Liver (tissue), 9 donors: ENCODE data around the gene IQCK. TPM values are rescaled to one million over a fixed set of nuclear protein-coding genes. Genes with fewer than 3 reads are reported as not detected.

Experiments
- DNase-seq: peaks from one replicate; pipeline ENCODE4 v3.0.0-alpha.2; 2017; ENCODE audit warnings: low spot score
- H3K27ac ChIP-seq, 2 donors: one replicate each; pipeline ENCODE4 v1.7.0; 2013; ENCODE audit warnings: inconsistent platforms in 2 of 2, low read length in 2 of 2, control low read depth in 1 of 2, low read depth in 1 of 2, mild to moderate bottlenecking in 1 of 2
- H3K27me3 ChIP-seq, 4 donors: one replicate each; pipeline versions ENCODE4 v1.6.1 to v1.7.0; 2013; ENCODE audit warnings: low read length in 3 of 4, inconsistent platforms in 1 of 4, mild to moderate bottlenecking in 1 of 4, moderate library complexity in 1 of 4; ENCODE audit not compliant: control insufficient read depth in 4 of 4, insufficient read depth in 4 of 4
- H3K36me3 ChIP-seq, 4 donors: one replicate each; pipeline versions ENCODE4 v1.6.1 to v1.7.0; 2013; ENCODE audit warnings: low read length in 3 of 4, mild to moderate bottlenecking in 3 of 4, low read depth in 1 of 4, moderate library complexity in 1 of 4; ENCODE audit not compliant: control insufficient read depth in 4 of 4, insufficient read depth in 3 of 4
- H3K4me1 ChIP-seq, 4 donors: one replicate each; pipeline versions ENCODE4 v1.6.1 to v1.7.0; 2013; ENCODE audit warnings: low read length in 3 of 4, mild to moderate bottlenecking in 3 of 4, moderate library complexity in 1 of 4; ENCODE audit not compliant: control insufficient read depth in 4 of 4, insufficient read depth in 4 of 4
- H3K4me3 ChIP-seq, 3 donors: one replicate each; pipeline versions ENCODE4 v1.6.1 to v1.7.0; 2013; ENCODE audit warnings: low read length in 3 of 3, control low read depth in 1 of 3, low read depth in 1 of 3, mild to moderate bottlenecking in 1 of 3
- H3K9ac ChIP-seq, 2 donors: one replicate each; pipeline ENCODE4 v1.7.0; 2013; ENCODE audit warnings: low read length in 2 of 2, mild to moderate bottlenecking in 2 of 2, moderate library complexity in 2 of 2, control low read depth in 1 of 2, low read depth in 1 of 2
- H3K9me3 ChIP-seq, 4 donors: one replicate each; pipeline versions ENCODE4 v1.6.1 to v1.7.0; 2013; ENCODE audit warnings: low read length in 3 of 4; ENCODE audit not compliant: control insufficient read depth in 4 of 4
- ATF3 ChIP-seq: IDR thresholded peaks from 2 replicates; pipeline ENCODE4 v1.6.1; 2016; ENCODE audit warnings: antibody characterized with exemption
- CTCF ChIP-seq: fragments of 150-350 bp; IDR thresholded peaks from 2 replicates; pipeline ENCODE4 v1.5.1; 2017; ENCODE audit warnings: improper control_type of control experiment, low read depth, low read length; ENCODE audit not compliant: missing input control
- EGR1 ChIP-seq, 2 donors: IDR thresholded peaks; 2 replicates each; pipeline ENCODE4 v1.6.1; 2016 to 2018; ENCODE audit warnings: antibody characterized with exemption in 2 of 2, low read depth in 2 of 2
- FOXA1 ChIP-seq: IDR thresholded peaks from 2 replicates; pipeline ENCODE4 v1.6.1; 2016; ENCODE audit warnings: antibody characterized with exemption
- FOXA2 ChIP-seq: IDR thresholded peaks from 2 replicates; pipeline ENCODE4 v1.6.1; 2016; ENCODE audit warnings: antibody characterized with exemption
- GABPA ChIP-seq, 2 donors: IDR thresholded peaks in 1 of 2; conservative IDR thresholded peaks in 1 of 2; 2 replicates each; pipeline ENCODE4 v1.6.1; 2016; ENCODE audit warnings: antibody characterized with exemption in 2 of 2, mild to moderate bottlenecking in 1 of 2, moderate library complexity in 1 of 2
- HNF4A ChIP-seq, 2 donors: conservative IDR thresholded peaks; 2 replicates each; pipeline ENCODE4 v1.6.1; 2016; ENCODE audit warnings: antibody characterized with exemption in 2 of 2, mild to moderate bottlenecking in 2 of 2
- HNF4G ChIP-seq: IDR thresholded peaks from 2 replicates; pipeline ENCODE4 v1.6.1; 2016; ENCODE audit warnings: antibody characterized with exemption
- JUND ChIP-seq, 2 donors: IDR thresholded peaks; 2 replicates each; pipeline ENCODE4 v1.6.1; 2016; ENCODE audit warnings: antibody characterized with exemption in 2 of 2
- NR2F2 ChIP-seq: IDR thresholded peaks from 2 replicates; pipeline ENCODE4 v1.6.1; 2016; ENCODE audit warnings: antibody characterized with exemption
- RAD21 ChIP-seq, 2 donors: IDR thresholded peaks; 2 replicates each; pipeline ENCODE4 v1.6.1; 2016; ENCODE audit warnings: antibody characterized with exemption in 2 of 2, mild to moderate bottlenecking in 2 of 2
- REST ChIP-seq: IDR thresholded peaks from 2 replicates; pipeline ENCODE4 v1.6.1; 2016; ENCODE audit warnings: antibody characterized with exemption, mild to moderate bottlenecking
- RXRA ChIP-seq, 2 donors: IDR thresholded peaks; 2 replicates each; pipeline ENCODE4 v1.6.1; 2017 to 2018; ENCODE audit warnings: antibody characterized with exemption in 2 of 2, mild to moderate bottlenecking in 1 of 2
- YY1 ChIP-seq: IDR thresholded peaks from 2 replicates; pipeline ENCODE4 v1.6.1; 2016; ENCODE audit warnings: antibody characterized with exemption, mild to moderate bottlenecking
- WGBS: extraction: QIAGEN DNeasy Blood & Tissue Kit; methylation state at CpG from one replicate; pipeline ENCODE4 v1.1.7; 2013; 5-methylcytosine and 5-hydroxymethylcytosine counted together
- polyA plus RNA-seq, 2 donors: library from polyadenylated mRNA; stranded (reverse) in 1 of 2; unstranded in 1 of 2; fragments of 200-250 nt in 1 of 2; fragments of >200 nt in 1 of 2; fragmentation: Nextera tagmentation in 1 of 2; extraction: Ambion mirVana in 1 of 2; gene quantifications; one replicate each; pipeline versions ENCODE4 v1.2.1 to v1.2.3, GENCODE V29; 2013 to 2015
- total RNA-seq, 2 donors: library from RNA; depleted of rRNA; stranded (reverse); fragments of >200 nt; gene quantifications; one replicate each; pipeline ENCODE4 v1.2.3, GENCODE V29; 2014
- donor health status: healthy.
- donor health status: healthy.
- donor health status: healthy.
- donor health status: healthy.
- donor health status: healthy.

Gene IQCK
- total and polyA plus RNA-seq, 4 donors: 2.1 to 4.4 (median 2.9) TPM

- Histone ChIP-seq H3K9ac (no peak overlapping the region), H3K4me1 (no peaks in the 10 kb centered on the region), H3K9me3 (no peaks in the 10 kb centered on the region), H3K36me3 (no peaks in the 10 kb centered on the region), H3K4me3 (no peak overlapping the region), H3K27me3 (no peaks in the 10 kb centered on the region), H3K27ac (no peak overlapping the region)
- DNase-seq: no peak
- TF ChIP-seq HNF4A (conservative IDR thresholded peaks at IDR 0.05): no peak
- TF ChIP-seq REST: no peak
- TF ChIP-seq RAD21 (IDR thresholded peaks at IDR 0.05): no peak
- TF ChIP-seq EGR1 (IDR thresholded peaks at IDR 0.05; ENCODE audit: low read depth in 2 of 2): no peak
- TF ChIP-seq RXRA (IDR thresholded peaks at IDR 0.05): no peak
- TF ChIP-seq FOXA1: no peak
- no peak for TF ChIP-seq GABPA (IDR thresholded peaks at IDR 0.05 in 1 of 2, conservative IDR thresholded peaks at IDR 0.05 in 1 of 2)
- TF ChIP-seq CTCF: no peak
- TF ChIP-seq ATF3: no peak
- TF ChIP-seq FOXA2: no peak
- no peak for TF ChIP-seq JUND (IDR thresholded peaks at IDR 0.05)
- no peak for TF ChIP-seq NR2F2
- TF ChIP-seq HNF4G: no peak
- no peak for TF ChIP-seq YY1
- WGBS: 86% methylated on average over 1 of the region's 1 CpG
Observed at GRCh38 chr16:19843371-19843770, 125.3 kb downstream of the IQCK start.

GRCh38 chr16:19844945-19845641 is 127.0 kb downstream of the IQCK start:
- TF ChIP-seq REST (no peak), YY1 (no peak), JUND (IDR thresholded peaks at IDR 0.05) (no peak), FOXA1 (no peak), HNF4G (no peak)
- Histone ChIP-seq H3K4me3 (no peak overlapping the region), H3K27ac (no peak overlapping the region), H3K9me3 (no peaks in the 10 kb centered on the region), H3K27me3 (no peaks in the 10 kb centered on the region), H3K4me1 (no peaks in the 10 kb centered on the region), H3K9ac (no peak overlapping the region), H3K36me3 (no peaks in the 10 kb centered on the region)
- WGBS: 92% methylated on average over 11 of the region's 11 CpGs
- no peak for DNase-seq
